Renal cortex interstitium (tissue), 15 donors: ENCODE data around the gene PIEZO2. TPM values are rescaled to one million over a fixed set of nuclear protein-coding genes. Genes with fewer than 3 reads are reported as not detected.
"Not testable (repeated sequence)": the region's sequence is repeated elsewhere in the genome, so short reads cannot be mapped to it uniquely, and the experiment has no call there.

Experiments used
- DNase-seq, 11 donors: peaks; one replicate each; pipeline ENCODE4 v3.0.0-alpha.2; 2013; ENCODE audit warnings: low read depth in 9 of 11, low spot score in 4 of 11; ENCODE audit errors: extremely low read depth in 1 of 11
- long read RNA-seq, 16 experiments: transcript quantifications; one replicate each; lab custom pipeline, GENCODE V29; 2026
- polyA plus RNA-seq, 3 donors: library from polyadenylated mRNA; unstranded; fragments of 120-200 nt; gene quantifications; one replicate each; pipeline ENCODE4 v1.2.1, GENCODE V29; 2013; ENCODE audit not compliant: insufficient read length in 3 of 3

Gene PIEZO2
- 10 to 100 TPM; 13.6 to 21.5 (median 17.9) TPM for polyA plus RNA-seq
- long read RNA-seq, donor 1 = 0 reads
- long read RNA-seq, donor 2 = 0 reads
- long read RNA-seq, donor 3 = 0 reads
- long read RNA-seq, donor 4 = 0 reads
- long read RNA-seq, donor 5 = 0 reads
- long read RNA-seq, donor 6 = 0 reads
- long read RNA-seq, donor 7, partial matches to known transcripts = 0 of 1 reads
- long read RNA-seq, donor 7, other reads (novel, unspliced or antisense) = 0 of 1 reads
- long read RNA-seq, donor 8 = 0 reads
- long read RNA-seq, donor 9 = 0 reads
- long read RNA-seq, donor 10 = 0 reads
- long read RNA-seq, donor 11 = 0 reads
- long read RNA-seq, donor 12 = 0 reads
- long read RNA-seq, donor 13 = 0 reads
- long read RNA-seq, donor 14 = 0 reads
- long read RNA-seq, donor 15 = 0 reads
- long read RNA-seq, donor 16, partial matches to known transcripts = 0 of 1 reads
- long read RNA-seq, donor 16, other reads (novel, unspliced or antisense) = 0 of 1 reads

DNA sequence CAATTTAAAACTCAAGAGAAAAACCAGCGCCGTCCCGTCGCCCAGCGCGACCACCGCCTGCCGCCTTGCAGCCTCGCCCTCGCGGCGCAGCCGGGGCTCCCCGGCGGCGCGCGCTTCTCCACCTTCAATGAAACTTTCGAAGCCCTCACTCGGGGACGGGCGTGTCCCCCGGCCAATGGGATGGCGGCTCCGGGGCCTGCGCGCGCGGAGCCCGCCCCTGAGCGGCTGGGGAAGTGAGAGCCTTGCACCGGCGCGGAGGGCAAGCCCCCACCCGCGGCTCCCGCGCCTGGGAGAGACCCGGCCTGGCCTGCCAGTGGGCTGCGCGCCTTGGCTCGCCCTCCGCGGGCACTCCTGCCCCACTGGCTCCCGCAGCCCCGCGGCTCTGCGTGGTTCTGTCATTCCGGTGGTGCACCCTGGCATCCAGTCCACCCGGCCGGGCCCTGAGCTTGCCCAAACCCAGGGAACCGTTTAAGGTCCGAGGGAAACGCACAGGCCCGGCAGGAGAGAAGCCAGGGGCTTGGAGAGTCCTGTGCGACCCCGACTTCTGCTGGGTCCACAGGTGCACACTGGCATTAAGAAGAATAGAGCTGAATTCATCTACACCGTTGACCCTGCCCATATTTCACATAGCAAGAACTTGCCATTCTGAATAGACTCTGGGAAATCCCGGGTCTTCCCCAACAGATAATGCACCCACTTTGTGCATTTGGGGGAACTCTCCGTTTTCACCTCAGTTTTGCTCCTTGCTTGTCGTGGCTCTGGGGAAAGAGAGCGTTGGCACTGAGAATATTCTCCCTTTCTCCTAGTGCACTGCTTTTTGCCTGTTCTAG lies at the start of gene PIEZO2:
Gene PIEZO2, minus strand, starts transcription at position 129 of the 830 bp plus-strand sequence. CDS start 981 bp downstream, outside the sequence.
- DNase-seq = peak in 9 of 11 donors; percentile 32 to 62 (median 56)

DNA sequence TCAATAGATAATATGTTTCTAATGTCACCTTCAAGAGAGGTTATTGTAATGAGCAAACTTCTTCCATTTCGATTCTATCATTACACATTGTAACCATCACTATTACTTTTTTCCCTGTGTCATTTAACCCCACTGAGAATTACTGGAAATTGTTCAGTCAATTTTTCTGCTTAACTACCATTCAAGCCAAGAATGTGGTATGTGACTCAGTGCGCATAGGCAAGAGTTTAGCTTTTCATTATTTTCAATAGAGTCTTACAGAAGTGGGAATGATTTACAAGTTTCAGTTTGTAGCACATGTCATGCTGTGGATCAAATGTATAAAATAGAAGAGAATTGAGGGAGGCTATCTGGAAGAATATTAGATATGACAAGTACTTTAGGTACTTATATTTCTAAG lies 34.3 kb upstream of the PIEZO2 start:
- no peak for DNase-seq

DNA sequence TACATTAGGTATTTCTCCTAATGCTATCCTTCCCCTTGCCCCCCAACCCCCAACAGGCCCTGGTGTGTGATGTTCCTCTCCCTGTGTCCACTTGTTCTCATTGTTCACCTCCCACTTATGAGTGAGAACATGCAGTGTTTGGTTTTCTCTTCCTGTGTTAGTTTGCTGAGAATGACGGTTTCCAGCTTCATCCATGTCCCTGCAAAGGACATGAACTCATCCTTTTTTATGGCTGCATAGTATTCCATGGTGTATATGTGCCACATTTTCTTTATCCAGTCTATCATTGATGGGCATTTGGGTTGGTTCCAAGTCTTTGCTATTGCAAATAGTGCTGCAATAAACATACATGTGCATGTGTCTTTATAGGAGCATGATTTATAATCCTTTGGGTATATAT lies 32.3 kb upstream of the PIEZO2 start:
- not testable (repeated sequence) for DNase-seq

DNA sequence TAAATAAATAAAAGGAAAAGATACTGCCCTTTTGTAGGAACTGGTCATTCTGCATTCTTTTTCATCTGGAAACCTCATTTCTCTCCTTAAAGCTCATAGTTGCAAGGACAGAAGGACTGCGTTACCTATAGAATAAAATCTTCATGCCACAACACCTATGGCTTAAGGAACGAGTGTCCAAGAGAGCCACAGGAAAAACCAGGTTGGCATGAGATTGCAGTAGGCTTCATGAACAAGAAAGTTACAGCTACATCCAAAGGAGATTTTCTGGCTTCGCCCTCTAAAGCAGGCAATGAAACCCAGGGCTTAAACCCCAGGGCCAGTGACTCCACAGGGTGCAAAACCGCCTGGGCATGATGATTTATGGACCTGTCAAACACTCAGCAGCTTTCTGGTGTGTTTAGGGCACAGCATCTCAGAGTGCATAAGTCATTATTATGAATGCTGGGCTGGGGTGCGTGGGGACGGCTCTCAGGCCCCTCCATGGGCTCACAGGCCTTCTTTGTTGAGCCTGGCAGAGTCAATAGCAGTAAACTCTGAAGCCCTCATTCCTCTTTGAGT lies 30.7 kb upstream of the PIEZO2 start:
- DNase-seq = no peak

DNA sequence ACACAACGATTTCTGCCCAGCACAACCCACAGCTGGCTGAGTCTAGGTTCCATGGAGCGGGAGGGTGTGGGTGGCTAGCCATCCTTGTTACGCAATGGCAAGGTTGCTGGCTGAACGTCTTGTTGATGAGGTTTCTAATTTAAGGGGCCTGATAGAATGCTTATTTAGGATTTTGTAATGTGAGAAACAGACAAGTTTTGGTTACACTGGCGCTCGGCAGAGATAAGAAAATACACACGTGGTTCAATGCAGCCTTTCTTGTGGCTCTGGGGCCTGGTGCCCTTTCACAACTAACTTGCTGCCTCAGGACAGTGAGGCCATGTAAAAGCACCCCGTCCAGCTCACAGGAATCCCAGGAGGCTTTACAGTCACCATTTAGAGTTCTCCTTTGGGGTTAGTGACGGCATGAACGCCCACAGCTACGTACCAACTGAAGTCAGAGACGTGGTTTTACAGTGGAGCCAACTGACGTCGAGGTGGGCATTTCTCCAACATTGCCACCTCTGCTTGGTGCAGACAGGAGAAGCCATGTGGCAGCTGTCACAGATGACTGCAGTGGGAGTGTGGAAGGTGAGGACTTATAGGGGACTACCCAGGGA lies 29.7 kb upstream of the PIEZO2 start:
- DNase-seq = no peak

DNA sequence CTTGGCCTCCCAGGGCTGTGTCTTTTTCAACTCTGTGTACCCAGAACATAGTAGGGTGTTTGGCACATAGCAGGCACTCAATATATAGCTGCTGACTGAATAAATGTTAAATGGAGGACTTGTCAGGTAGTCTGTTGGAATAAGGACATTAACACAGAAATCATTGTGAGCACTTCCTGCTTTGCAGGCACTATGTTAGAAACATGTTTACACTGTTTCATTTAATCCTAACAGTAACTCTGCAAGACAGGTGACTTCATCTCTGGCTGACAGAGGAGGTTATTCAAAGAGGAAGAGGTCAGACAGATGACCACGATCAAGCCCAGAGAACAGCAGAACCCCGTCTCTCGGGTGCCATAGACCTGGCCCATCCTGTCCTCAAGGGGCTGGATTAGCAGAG lies 28.0 kb upstream of the PIEZO2 start:
- no peak for DNase-seq

DNA sequence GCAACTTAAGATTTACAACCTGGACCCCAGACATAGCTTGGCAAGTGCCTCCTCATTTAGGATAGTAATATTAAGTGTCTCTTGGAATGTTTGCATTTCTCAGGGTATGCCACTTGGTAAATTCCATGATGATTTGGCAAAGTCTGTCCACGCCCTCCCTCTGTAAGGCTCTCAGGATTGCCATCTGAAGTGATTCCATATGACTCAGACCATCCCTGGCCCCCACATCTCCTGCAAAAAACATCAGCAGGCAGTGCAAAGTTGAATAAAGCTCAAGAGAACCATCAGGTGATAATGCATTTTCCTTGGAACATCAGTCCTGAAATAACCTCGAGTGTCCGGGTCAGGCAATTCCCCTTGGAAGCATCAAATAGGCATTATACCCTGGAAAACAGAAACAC lies 27.1 kb upstream of the PIEZO2 start:
- DNase-seq = no peak

DNA sequence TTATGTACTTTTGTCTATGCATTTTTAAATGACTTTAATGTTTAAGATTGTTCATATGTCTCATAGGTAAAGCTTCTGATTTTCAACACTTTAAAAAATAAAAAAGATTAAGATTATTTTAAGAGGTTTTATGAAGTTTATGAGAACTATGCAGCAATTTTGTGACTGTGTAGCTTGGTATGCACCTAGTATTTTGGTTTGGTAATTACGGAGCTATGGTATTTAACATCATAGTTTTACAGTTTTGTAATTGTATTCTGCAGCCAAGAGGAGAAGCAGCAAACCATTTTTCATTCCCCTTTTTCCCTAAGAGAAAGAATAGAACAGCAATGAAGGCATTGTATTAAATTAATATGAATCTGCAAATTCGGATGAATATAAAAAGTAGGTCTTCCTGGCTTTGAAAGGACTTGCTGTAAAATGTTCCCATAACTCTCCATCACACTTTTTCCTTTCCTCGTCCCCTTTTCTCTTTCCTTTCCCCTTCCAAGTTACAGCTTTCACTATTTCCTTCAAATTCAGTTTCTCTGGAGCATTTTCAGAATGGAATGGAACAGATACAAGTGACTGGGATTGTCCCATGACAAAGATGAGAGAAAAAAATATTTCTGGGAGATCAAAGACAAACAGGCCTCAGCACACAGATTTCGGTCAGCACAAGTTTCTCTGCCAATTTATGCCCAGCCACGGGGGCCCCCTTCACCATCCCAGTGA lies 26.1 kb upstream of the PIEZO2 start:
- no peak for DNase-seq

DNA sequence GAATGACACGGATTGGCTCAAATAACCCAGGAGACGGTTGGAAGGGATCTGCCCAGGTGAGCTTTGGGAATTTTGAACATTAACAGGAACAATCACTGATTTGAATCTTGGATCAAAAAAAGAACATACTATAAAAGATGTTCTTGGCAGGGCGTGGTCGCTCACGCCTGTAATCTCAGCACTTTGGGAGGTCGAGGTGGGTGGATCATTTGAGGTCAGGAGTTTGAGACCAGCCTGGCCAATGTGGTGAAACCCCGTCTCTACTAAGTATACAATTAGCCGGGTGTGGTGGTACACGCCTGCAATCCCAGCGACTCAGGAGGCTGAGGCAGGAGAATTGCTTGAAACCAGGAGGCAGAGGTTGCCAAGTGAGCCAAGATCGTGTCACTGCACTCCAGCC lies 24.8 kb upstream of the PIEZO2 start:
- DNase-seq = not testable (repeated sequence)

DNA sequence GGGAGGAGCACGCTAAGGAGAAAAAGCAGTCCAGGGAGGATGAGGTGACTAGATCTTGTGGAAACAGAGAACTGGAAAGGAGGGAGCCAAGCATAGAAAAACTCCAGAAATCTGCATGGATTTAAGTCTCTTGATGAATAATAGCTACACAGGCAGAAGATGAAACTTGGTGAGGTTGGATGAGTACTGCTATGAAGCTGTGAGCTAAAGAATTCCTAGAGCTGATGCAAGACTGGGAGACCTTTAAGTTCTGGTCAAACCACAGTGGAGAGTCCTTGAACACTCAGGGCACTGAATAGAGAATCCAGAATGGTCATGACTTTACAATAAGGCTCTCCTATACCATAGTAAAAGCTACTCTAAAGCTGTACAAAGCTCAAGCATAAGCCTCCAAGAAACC lies 18.4 kb upstream of the PIEZO2 start:
- no peak for DNase-seq

DNA sequence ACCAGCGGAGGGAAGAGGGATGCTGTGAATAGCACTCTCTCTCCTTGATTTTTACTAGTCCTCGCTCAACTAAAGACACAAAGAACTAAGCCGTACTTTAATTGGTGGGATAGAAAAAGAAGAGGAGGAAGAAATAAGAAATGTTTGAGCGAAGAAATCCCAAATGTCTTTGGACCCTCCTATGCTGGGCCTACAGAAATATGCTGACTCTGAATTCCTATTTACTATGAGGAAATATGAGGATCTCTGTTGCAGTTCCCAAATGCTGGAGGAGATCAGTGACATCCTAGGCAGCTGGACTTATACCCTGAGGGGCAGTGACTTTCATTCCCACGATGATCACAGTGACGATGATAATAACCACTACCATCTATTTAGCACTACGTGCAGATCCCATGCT lies 16.6 kb upstream of the PIEZO2 start:
- no peak for DNase-seq

DNA sequence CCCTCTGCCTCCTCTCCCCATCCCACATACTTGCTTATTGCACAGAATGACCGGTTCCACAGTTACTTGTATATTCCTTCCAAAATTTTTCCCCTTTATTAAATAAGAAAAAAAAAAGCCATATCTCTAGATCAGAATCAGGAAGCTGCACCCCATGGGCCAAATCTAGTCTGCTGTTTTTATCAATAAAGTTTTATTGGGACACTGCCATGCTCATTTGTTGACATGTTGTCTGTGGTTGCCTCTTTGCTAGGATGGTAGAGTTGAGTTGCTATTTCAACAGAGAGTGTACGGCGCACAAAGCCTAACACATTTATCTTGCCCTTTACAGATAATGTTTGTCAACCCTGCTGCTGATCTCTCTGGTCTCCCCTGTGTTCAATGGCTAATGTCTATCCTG lies 15.8 kb upstream of the PIEZO2 start:
- DNase-seq = no peak

DNA sequence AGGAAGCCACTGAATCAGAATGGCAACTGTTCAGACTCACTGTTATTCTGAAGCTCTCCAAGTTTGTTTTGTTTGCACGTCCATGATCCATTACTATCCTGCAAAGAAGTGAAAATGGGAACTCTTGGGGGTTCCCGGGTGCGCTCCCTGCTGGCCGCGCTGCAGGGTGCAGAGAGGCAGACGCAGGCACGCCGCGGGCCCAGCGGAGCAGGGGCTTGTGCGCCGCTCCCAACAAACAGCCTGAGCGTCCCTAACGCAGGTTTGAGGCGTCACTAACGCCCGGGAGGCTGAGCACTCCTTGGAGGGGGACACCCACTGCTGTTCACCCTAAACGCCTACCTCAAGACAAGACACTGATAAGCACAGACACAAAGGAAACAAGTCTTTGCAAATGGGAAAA lies 14.3 kb upstream of the PIEZO2 start:
- no peak for DNase-seq

DNA sequence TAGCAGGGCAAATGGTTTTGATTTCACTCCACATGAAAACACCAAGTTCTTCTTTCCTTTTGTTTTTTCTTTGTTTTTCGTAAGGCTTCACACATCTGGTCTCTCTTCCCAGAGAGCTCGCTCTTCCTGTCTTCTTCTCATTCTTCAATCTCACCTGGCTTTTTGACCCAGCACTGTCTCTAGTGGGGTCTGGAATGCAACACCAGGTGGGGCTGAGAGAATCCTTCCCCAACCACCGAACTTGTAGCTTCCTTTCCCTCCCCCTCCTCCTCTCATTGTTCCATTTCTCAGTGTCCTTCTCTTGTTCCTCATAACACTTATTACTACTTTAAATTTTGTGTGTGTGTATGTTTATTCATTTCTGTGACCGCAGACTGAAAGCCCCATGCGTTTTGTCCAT lies 13.5 kb upstream of the PIEZO2 start:
- DNase-seq = no peak

DNA sequence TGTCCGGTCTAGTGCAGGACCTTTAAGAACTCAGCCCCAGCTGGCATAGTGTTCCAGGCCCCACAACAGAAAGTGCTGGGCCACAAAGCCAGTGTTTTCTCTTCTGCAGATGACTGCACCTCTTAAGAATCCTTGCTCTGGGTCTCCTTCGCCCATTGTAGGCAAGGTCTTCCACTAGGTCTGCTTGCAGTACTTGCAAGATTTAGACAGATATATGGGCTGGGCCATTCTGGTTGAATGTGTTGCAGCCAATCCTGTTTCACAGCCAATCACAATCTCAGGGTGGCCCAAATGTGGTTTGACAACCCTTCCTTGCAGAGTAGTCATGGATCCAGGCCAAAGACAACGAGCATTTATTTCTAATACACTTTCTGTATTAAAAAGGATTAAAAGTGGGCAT lies 13.1 kb upstream of the PIEZO2 start:
- no peak for DNase-seq

DNA sequence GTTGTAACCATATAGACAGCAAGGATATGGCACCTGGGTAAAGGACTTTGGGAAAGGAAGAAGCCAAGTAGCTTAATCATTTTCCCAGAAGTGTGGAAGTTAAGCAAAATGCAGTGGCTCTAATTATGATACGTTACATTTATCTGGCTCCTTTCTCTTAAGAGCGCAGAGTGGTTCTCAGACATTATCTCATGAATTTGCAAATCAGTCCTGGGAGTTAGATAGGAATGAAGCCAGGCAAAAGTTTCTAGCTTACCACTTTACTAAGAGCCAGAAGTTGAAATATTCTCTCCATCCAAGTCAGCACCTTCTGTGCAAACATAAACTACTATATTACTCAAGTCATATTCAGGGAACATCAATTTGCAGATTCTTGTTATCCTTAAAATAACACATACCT lies 10.9 kb upstream of the PIEZO2 start:
- no peak for DNase-seq

DNA sequence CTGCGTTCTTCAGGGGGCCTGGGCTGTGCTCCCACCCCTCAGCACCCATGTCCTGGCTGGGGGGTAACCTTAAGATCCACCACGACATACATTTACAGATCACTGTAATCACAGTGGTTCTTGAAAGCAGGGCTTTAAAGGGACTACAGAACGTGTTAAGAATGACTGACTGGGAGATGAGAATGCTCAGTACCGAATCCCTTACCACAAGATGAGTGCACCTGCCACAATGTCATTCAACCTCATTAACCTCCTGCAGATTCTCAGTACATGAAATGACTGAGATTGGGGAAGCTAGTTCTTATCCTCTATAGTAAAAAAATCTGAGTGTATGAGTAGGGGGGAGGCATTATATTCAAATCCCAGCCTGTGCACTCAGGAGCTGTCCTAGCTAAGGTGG lies 10.5 kb upstream of the PIEZO2 start:
- DNase-seq = no peak

DNA sequence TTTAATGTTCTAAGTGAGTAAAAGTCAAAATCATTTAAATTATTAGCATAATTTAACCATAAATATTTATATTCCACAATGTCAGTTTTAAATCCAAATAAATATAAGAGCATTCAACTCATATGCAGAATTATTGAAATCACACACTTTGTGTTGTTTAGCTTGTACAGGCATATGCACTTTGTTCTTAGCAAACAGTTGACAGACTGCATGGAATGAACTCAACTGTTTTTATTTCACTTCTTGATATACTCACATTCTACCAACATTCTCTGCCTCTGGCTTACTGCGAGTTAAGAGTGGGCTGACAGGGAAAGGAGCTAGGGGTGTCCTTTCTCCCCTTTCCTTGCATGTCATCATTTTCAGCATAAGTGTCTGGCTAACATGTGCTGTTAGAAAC lies 7.6 kb upstream of the PIEZO2 start:
- DNase-seq = no peak
